WTC11 (cell line): ENCODE measurements around the gene SAMSN1. TPM values are rescaled to one million over a fixed set of nuclear protein-coding genes. Genes with fewer than 3 reads are reported as not detected.

Source experiments
- ATAC-seq: fragments of 200-7000 bp; cut with Tn5 transposase; 2 replicates; pipeline ENCODE4 v1.10.0; 2021; ENCODE audit warnings: mild to moderate bottlenecking, moderate library complexity
- CTCF ChIA-PET: fragments of 300-600 bp; sonication (Branson Sonifier 250); formaldehyde crosslinking; loops from one replicate; lab custom pipeline; 2021; ENCODE audit warnings: antibody characterized with exemption; lab: Charles Lee
- POLR2A ChIA-PET: fragments of 350-600 bp; sonication (Branson Sonifier 250); formaldehyde crosslinking; loops from one replicate; lab custom pipeline; 2021; ENCODE audit warnings: antibody characterized with exemption; lab: Charles Lee
- DNase-seq: peaks from one replicate; pipeline ENCODE4 v3.0.0; 2021; ENCODE audit warnings: low spot score
- H3K27ac Mint-ChIP-seq: 2 replicates; pipeline ENCODE4 v1.8.0; 2021; ENCODE audit warnings: mixed read lengths
- H3K27me3 Mint-ChIP-seq: 2 replicates; pipeline ENCODE4 v1.8.0; 2021; ENCODE audit warnings: low read depth, mild to moderate bottlenecking, moderate library complexity, mixed read lengths
- H3K36me3 Mint-ChIP-seq: 2 replicates; pipeline ENCODE4 v1.8.0; 2021; ENCODE audit warnings: mixed read lengths
- H3K4me1 Mint-ChIP-seq: 2 replicates; pipeline ENCODE4 v1.8.0; 2022; ENCODE audit warnings: mixed read lengths
- H3K4me3 Mint-ChIP-seq: 2 replicates; pipeline ENCODE4 v1.8.0; 2021; ENCODE audit warnings: mild to moderate bottlenecking, moderate library complexity, mixed read lengths
- H3K9me3 Mint-ChIP-seq: 2 replicates; pipeline ENCODE4 v1.8.0; 2021; ENCODE audit warnings: mixed read lengths
- ARID4B ChIP-seq: sonication (generic); formaldehyde crosslinking; IDR thresholded peaks from 2 replicates; pipeline ENCODE4 v1.8.0; 2023; ENCODE audit warnings: missing genetic modification reagents, mild to moderate bottlenecking, borderline replicate concordance
- ATF1 ChIP-seq: sonication (generic); formaldehyde crosslinking; IDR thresholded peaks from 2 replicates; pipeline ENCODE4 v1.8.1; 2023; ENCODE audit warnings: mild to moderate bottlenecking, moderate library complexity, missing genetic modification reagents
- CREM ChIP-seq: sonication (generic); formaldehyde crosslinking; IDR thresholded peaks from 2 replicates; pipeline ENCODE4 v1.8.1; 2022; ENCODE audit warnings: mild to moderate bottlenecking, missing genetic modification reagents, moderate library complexity
- CTCF ChIP-seq: fragments of 200-600 bp; IDR thresholded peaks from 2 replicates; pipeline ENCODE4 v1.8.0; 2022; ENCODE audit warnings: antibody characterized with exemption
- E2F4 ChIP-seq: sonication (generic); formaldehyde crosslinking; IDR thresholded peaks from 2 replicates; pipeline ENCODE4 v1.8.1; 2022; ENCODE audit warnings: low read depth, mild to moderate bottlenecking, moderate library complexity, missing genetic modification reagents, borderline replicate concordance
- ELF4 ChIP-seq: sonication (generic); formaldehyde crosslinking; IDR thresholded peaks from 2 replicates; pipeline ENCODE4 v1.8.1; 2022; ENCODE audit warnings: low read depth, mild to moderate bottlenecking, moderate library complexity, missing genetic modification reagents
- GRHL2 ChIP-seq: fragments of 250-450 bp; sonication (Bioruptor Pico); IDR thresholded peaks from 2 replicates; pipeline ENCODE4 v1.8.0; 2022; ENCODE audit warnings: mild to moderate bottlenecking, moderate library complexity; ENCODE audit not compliant: insufficient replicate concordance, severe bottlenecking
- HMGA2 ChIP-seq: fragments of 250-450 bp; sonication (Bioruptor Pico); IDR thresholded peaks from 2 replicates; pipeline ENCODE4 v1.4.0; 2021; ENCODE audit warnings: mild to moderate bottlenecking, moderate library complexity
- MAX ChIP-seq: sonication (generic); formaldehyde crosslinking; IDR thresholded peaks from 2 replicates; pipeline ENCODE4 v1.8.0; 2022; ENCODE audit warnings: mild to moderate bottlenecking, missing genetic modification reagents
- NFYB ChIP-seq: sonication (generic); formaldehyde crosslinking; conservative IDR thresholded peaks from 2 replicates; pipeline ENCODE4 v1.8.0; 2022; ENCODE audit warnings: low read depth, missing genetic modification reagents
- NR2C2 ChIP-seq: sonication (generic); formaldehyde crosslinking; IDR thresholded peaks from 2 replicates; pipeline ENCODE4 v1.8.0; 2022; ENCODE audit warnings: mild to moderate bottlenecking, missing genetic modification reagents
- SOX15 ChIP-seq: fragments of 250-450 bp; sonication (Bioruptor Pico); IDR thresholded peaks from 2 replicates; pipeline ENCODE4 v1.9.0; 2021; ENCODE audit warnings: mild to moderate bottlenecking
- ZNF138 ChIP-seq: sonication (generic); formaldehyde crosslinking; conservative IDR thresholded peaks from 2 replicates; pipeline ENCODE4 v1.8.1; 2022; ENCODE audit warnings: mild to moderate bottlenecking, moderate library complexity, missing genetic modification reagents
- ZNF281 ChIP-seq: sonication (generic); formaldehyde crosslinking; IDR thresholded peaks from 2 replicates; pipeline ENCODE4 v1.8.0; 2023; ENCODE audit warnings: mild to moderate bottlenecking, missing genetic modification reagents
- ZNF512 ChIP-seq: sonication (generic); formaldehyde crosslinking; IDR thresholded peaks from 2 replicates; pipeline ENCODE4 v1.8.1; 2022; ENCODE audit warnings: missing genetic modification reagents, borderline replicate concordance
- ZNF671 ChIP-seq: fragments of 250-450 bp; sonication (Bioruptor Pico); IDR thresholded peaks from 2 replicates; pipeline ENCODE4 v1.8.0; 2021; ENCODE audit warnings: mild to moderate bottlenecking
- total RNA-seq: library from RNA; stranded (reverse); gene quantifications from 3 replicates; pipeline ENCODE4 v1.2.3, GENCODE V29; 2021

SAMSN1 gene
- total RNA-seq, 1 experiment from 2014 or later: 1.2 TPM

- H3K4me1 Mint-ChIP-seq: 0 out of 2 replicates have a peak, but pooled peaks cover 2% of the 10 kb centered on the region
- H3K4me3 Mint-ChIP-seq: no peak overlapping the region
- no peak overlapping the region for H3K27ac Mint-ChIP-seq
- TF ChIP-seq GRHL2 (CRISPR knock-in tag): no peak
- no peaks in the 10 kb centered on the region for H3K27me3 Mint-ChIP-seq
- peaks cover 24% of the 10 kb centered on the region for H3K9me3 Mint-ChIP-seq
- peaks cover 8% of the 10 kb centered on the region for H3K36me3 Mint-ChIP-seq
- CTCF ChIA-PET: no interaction called here
- POLR2A ChIA-PET: no interaction called here
- no peak for DNase-seq
- no peak for ATAC-seq
These were observed 14.3 kb downstream of the SAMSN1 start for GRCh38 chr21:14531757-14532316.

GRCh38 chr21:14530592-14530991 lies 15.5 kb downstream of the SAMSN1 start:
- H3K27ac Mint-ChIP-seq: no peak overlapping the region
- POLR2A ChIA-PET: no interaction called here
- H3K27me3 Mint-ChIP-seq: no peaks in the 10 kb centered on the region
- TF ChIP-seq CTCF (no peak), ZNF512 (CRISPR knock-in tag) (no peak), MAX (CRISPR knock-in tag) (no peak), NR2C2 (no peak), ZNF138 (CRISPR knock-in tag) (no peak), ATF1 (CRISPR knock-in tag) (no peak), SOX15 (CRISPR knock-in tag) (no peak), NFYB (CRISPR knock-in tag) (no peak), E2F4 (CRISPR knock-in tag) (no peak), CREM (CRISPR knock-in tag) (no peak), ZNF281 (CRISPR knock-in tag) (no peak), HMGA2 (CRISPR knock-in tag) (no peak), ELF4 (no peak), ZNF671 (CRISPR knock-in tag) (no peak), ARID4B (no peak)
- 0 out of 2 replicates have a peak, but pooled peaks cover 2% of the 10 kb centered on the region for H3K4me1 Mint-ChIP-seq
- CTCF ChIA-PET: no interaction called here
- peaks cover 19% of the 10 kb centered on the region for H3K9me3 Mint-ChIP-seq
- peaks cover 8% of the 10 kb centered on the region for H3K36me3 Mint-ChIP-seq
- ATAC-seq (no peak), DNase-seq (no peak)
- H3K4me3 Mint-ChIP-seq: no peak overlapping the region
